ENCODE results near the gene CENPM. TPM values are rescaled to one million over a fixed set of nuclear protein-coding genes. Genes with fewer than 3 reads are reported as not detected.

The CENPM gene
- total RNA-seq, 1 experiment from 2014 or later, result 56.0 TPM

- no peak for DNase-seq (ENCODE audit: low read depth)
These were observed 46.2 kb downstream of the CENPM start for GRCh38 chr22:41900652-41901312.

DNA sequence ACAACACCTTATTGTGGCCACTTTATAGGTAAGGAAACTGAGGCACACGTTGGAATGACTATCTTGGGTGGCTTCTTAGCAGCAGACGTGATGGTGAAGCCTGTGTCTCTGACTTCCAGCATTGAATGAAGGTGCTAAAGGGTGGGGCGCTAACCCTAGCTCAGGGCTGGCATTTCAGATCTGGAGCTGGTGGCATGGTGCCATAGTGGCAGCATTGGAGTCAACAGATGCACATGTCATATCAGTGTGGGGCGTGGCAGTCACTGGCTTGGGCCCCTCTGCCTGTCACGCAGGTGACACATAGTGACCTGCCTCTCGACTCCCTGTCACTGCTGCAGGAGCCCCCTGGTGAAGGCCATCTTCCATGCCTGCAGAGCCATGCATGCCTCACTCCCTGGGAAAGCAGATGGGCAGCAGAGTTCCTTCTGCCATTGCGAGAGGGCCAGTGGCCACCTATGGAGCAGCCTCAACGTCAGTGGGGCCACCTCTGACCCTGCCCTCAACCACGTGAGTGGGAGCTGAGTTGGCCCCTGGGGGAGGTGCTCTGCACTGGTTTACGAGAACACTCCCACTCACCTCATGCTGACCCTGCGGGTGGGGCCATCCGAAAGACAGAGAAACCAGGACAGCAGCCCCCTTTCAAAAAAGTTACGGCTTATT is 46.8 kb downstream of the CENPM start:
- no peak for DNase-seq (ENCODE audit: low read depth)

DNA sequence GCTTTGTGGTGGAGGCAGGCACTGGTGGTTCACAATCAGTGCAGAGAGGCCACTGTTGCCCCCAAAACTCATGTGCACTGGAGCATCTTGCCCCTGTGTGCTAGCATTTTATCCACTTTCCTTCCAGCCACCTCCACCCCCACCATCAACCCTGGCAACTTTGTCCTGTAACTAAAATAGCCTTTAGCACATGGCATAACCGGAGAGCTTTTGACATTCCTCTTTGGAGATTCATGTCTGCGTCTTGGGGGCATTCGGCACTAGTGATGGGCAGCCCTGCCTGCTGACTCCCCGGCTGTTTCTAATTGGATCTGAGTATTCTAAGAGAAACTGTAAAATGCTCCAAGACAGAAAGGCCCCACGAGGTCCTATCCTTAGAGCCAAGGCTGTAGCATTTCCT is 47.8 kb downstream of the CENPM start:
- no peak for DNase-seq (ENCODE audit: low read depth)

DNA sequence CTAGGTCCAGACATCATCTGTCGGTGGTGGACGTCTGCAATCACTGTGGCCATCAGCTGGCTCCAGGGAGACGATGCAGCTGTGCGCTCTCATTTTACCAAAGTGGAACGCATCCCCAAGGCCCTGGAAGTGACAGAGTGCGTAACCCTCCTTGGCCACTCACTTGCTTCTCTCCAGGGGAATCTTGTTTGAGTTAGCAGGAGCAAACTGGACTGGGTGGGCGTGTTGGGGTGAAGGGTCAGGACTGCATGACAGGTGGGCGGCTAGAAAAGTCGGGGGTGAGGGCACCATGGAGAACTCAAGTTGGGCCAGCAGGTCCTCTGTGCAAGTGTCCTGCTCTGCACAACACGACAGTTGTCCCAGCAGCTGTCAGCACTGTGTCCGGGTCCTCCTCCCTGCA is 48.3 kb downstream of the CENPM start:
- DNase-seq (ENCODE audit: low read depth), result no peak

DNA sequence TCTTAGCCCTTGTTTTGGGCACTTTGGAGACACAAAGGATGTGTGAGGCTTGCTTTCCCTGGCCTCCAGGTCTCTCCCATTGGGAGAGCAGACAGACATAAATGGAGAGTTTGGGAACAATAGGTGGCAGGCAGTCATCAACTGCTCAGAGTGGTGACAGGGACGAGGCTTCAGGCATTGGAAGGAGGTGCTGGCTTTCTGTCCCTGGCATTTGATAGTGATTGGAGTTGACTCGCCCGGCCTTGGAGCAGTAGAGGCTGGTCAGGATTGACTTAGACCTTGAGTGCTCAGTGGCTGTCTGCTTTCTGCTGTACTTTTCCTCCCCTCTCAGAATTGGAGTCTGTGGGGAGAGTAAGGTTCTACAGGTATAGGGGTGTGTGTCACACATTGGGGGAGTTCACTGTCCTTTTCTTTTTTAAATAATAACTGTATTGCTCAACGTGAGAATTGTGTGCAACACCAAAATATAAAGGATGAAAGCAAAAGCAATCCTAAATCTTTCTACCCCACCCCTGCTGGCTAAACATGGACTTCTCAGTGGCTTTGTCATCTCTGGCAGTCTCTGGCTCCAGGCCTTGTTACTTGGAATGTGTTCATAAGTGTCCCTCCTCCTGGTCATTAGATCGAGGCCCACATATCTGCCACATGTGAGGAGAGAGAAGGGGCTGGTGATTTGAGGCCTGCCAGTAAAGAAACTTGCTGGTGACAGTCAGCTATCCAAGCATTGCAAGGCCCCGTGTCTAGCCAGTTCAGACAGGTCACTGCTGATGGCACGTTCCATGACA is 53.2 kb downstream of the CENPM start:
- DNase-seq (ENCODE audit: low read depth), result no peak

- no peak for DNase-seq (ENCODE audit: low read depth)
These were observed 54.2 kb downstream of the CENPM start for GRCh38 chr22:41892721-41893120.

DNA sequence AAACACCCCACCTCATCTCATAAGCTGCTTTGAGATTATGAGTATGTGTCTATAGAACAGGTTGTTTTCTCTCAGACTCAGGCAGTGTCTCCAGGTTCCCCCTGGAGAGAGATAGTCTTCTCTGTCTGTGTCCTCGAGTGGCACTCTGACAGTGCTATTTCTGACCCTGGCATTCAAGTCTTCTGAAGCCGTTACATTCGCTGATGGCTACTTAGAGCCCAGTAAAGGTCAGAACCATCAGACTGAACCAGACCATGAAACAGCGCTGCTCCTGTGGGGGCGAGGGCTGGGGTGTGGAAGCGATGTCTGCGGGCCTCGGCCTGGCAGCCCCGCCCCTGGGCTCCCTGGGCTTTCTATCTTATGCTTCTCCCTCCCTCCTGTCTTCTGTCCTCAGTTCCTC is 55.5 kb downstream of the CENPM start:
- DNase-seq (ENCODE audit: low read depth), result no peak

Other genes with a start within 250 kb of the CENPM start
- gene MEI1, start 247.6 kb downstream of the CENPM start, total RNA-seq (2014; rRNA removed), result not detected in 2 replicates
- 11.0 and 14.6 TPM in 2 replicates for gene CCDC134, start 146.5 kb downstream of the CENPM start, total RNA-seq (2014; rRNA removed)
- 37.9 and 42.1 TPM in 2 replicates for gene SREBF2, start 114.0 kb downstream of the CENPM start, total RNA-seq (2014; rRNA removed)
- gene SHISA8, start 32.1 kb downstream of the CENPM start, total RNA-seq (2014; rRNA removed), result not detected in 2 replicates
- 0.17 TPM in 1 of 2 replicates, not detected in the other for gene TNFRSF13C, start 20.3 kb downstream of the CENPM start, total RNA-seq (2014; rRNA removed)
- gene SEPTIN3, start 22.3 kb upstream of the CENPM start, total RNA-seq (2014; rRNA removed), result not detected in 2 replicates
- not detected in 2 replicates for gene WBP2NL, start 51.6 kb upstream of the CENPM start, total RNA-seq (2014; rRNA removed)
- gene NAGA, start 123.7 kb upstream of the CENPM start, total RNA-seq (2014; rRNA removed), result 34.5 and 36.2 TPM in 2 replicates
- 15.7 and 17.6 TPM in 2 replicates for gene PHETA2, start 127.1 kb upstream of the CENPM start, total RNA-seq (2014; rRNA removed)
- gene SMDT1, start 132.5 kb upstream of the CENPM start, total RNA-seq (2014; rRNA removed), result 2.6 and 6.6 TPM in 2 replicates
- gene NDUFA6, start 143.6 kb upstream of the CENPM start, total RNA-seq (2014; rRNA removed), result 81.9 and 90.6 TPM in 2 replicates
- gene CYP2D6, start 183.7 kb upstream of the CENPM start, total RNA-seq (2014; rRNA removed), result 0.17 TPM in 1 of 2 replicates, not detected in the other

Data from LHCN-M2 (cell line).